ENCODE results near the gene ASCC1. TPM values are rescaled to one million over a fixed set of nuclear protein-coding genes. Genes with fewer than 3 reads are reported as not detected.
"Not testable (repeated sequence)": the region's sequence is repeated elsewhere in the genome, so short reads cannot be mapped to it uniquely, and the experiment has no call there.

Gene ASCC1
- polyA plus RNA-seq, 1 donor: 45.2 TPM

DNA sequence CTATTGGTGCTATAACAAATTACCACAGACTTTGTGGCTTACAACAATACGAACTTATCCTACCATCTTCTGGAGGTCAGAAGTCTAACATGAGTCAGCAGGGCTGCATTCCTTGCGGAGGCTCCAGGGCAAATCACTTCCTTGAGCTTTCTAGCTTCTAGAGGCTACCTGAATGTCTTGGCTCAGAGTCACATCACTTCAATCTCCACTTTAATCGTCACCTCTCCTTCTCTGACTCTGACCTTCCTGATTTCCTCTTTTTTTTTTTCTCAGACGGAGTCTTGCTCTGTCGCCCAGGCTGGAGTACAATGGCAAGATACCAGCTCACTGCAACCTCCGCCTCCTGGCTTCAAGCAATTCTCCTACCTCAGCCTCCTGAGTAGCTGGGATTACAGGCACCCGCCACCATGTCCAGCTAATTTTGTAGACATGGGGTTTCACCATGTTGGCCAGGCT, 44.9 kb downstream of the ASCC1 start:
- no peak for DNase-seq

DNA sequence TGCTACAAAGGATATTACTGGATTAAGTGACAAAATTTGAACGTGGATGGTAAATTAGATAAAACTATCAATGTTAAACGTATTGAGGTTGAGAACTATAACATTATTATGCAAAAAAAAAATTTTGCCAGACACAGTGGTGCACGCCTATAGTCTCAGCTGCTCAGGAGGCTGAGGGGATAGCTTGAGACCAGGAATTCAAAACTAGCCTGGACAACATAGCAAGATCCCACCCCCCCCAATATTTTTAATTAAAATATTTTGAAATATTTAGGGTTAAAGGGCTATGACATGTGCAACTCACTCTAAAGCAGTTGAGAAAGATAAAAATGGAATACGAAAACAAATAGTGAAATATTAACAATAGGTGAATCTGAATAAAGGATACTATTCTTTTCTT, 45.3 kb downstream of the ASCC1 start:
- no peak for DNase-seq

DNA sequence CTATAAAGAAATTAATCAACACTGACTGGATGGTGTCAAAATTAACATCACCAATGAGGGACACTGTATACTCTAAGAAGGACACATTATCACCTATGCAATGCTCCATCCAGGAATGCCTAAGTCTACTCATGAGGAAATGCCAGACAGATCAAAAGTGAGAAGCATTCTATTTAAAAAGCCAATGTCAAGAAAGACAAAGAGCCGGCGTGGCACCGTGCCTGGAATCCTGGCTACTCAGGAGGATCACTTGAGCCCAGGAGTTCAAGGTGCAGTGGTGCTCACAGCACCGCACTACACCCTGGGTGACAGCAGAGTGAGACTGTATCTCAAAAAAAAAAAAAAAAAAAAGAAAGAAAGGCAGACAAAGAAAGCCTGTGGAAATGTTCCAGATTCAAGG, 45.8 kb downstream of the ASCC1 start:
- no peak for DNase-seq

DNA sequence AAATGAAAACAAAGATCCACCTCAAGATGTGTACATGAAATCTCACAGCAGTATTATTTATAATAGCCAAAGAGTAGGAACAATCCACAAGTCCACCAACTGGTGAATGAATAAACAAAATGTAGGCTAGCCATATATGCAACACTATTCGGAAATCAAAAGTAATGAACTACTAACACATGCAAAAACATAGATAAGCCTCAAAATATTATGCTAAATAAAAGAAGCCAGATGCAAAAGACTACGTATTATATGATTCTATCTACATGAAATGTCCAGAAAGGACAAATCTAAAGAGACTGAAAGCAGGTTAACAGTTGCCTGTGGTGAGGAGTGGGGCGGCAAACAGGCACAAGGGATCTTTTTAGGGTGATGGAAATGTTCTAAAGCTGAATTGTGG, 49.0 kb downstream of the ASCC1 start:
- no peak for DNase-seq

DNA sequence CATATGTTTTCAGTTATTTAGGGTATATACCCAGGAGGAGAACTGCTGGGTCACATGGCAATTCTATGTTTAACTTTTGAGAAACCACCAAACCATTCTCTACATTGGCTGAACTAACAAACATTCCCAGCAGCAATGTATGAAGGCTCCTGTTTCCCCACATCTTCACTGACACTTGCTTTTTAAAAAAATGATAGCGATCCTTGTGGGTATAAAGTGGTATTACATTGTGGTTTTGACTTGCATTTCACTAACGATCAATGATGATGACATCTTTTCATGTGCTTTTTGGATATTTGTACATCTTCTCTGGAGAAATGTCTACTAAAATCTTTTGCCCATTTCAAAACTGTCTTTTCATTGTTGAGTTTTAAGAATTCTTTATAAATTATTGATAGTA, 51.5 kb downstream of the ASCC1 start:
- DNase-seq: no peak

DNA sequence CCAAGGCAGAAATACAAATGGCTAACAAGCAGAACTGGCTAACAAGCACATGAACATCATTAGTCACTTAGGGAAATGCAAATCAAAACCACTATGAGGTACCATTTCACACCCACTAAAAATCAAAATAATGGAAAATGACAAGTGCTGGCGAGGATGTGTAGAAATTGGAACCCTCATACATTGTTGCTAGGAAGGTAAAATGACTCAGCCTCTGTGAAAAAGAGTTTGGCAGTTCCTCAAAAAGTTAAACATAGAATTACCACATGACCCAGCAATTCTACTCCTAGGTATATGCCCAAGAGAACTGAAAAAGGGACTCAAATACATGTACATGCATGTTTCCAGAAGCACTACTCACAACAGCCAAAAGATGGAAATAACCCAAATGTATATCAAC, 53.1 kb downstream of the ASCC1 start:
- no peak for DNase-seq

DNA sequence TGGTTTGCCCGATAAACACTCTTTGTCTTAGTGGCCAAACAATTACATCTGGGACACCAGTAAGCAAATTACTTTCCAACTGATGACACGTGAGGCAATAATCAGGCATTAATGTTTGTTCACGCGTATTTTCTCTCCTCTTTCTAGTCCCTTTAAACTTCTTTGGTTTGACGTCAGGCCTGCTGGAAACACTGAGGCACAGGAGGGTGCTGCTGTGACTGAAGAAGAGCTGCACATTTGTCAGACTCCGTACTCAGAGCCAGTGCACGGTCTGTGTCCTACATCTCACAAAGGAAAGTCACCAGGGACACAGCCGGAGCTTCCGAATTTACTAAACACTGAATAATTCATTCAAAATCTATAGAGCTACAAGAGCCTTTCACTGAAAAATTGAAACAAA, 57.9 kb downstream of the ASCC1 start:
- no peak for DNase-seq

DNA sequence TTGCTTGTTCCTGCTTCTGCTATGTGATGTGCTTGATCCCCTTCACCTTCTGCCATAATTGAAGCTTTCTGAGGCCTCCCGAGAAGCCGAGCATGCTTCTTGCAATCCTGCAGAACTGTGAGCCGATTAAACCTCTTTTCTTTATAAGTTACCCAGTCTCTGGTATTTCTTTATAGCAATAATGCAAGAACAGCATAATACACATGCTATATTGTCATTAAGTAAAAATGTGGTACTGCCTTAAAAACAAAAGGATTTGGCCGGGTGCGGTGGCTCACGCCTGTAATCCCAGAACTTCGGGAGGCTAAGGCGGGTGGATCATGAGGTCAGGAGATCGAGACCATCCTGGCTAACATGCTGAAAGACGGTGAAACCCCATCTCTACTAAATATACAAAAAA, 59.9 kb downstream of the ASCC1 start:
- DNase-seq: no peak

DNA sequence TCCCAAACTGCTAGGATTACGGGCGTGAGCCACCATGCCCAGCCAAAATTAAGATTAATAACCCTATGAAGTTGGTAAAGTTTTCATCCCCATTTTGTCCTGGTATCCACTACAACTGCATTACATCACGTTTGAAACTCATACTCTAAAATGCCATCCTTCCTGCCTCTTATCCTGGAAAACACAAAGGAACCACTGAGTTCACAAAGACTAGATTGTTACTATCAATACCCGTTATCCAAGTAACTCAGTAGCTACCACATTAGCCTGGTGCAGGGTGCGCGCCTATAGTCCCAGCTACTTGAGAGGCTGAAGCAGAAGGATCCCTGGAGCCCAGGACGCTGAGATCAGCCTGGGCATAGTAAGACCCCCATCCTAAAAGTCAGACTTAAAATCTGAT, 63.8 kb downstream of the ASCC1 start:
- DNase-seq: no peak

DNA sequence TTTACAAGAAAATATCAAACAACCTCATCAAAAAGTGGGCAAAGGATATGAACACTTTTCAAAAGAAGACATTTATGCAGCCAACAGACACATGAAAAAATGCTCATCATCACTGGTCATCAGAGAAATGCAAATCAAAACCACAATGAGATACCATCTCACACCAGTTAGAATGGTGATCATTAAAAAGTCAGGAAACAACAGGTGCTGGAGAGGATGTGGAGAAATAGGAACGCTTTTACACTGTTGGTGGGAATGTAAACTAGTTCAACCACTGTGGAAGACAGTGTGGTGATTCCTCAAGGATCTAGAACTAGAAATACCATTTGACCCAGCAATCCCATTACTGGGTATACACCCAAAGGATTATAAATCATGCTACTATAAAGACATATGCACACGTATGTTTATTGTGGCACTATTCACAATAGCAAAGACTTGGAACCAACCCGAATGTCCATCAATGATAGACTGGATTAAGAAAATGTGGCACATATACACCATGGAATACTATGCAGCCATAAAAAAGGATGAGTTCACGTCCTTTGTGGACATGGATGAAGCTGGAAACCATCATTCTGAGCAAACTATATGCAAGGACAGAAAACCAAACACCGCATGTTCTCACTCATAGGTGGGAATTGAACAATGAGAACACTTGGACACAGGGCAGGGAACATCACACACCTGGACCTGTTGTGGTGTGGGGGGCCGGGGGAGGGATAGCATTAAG, 65.2 kb downstream of the ASCC1 start:
- DNase-seq: not testable (repeated sequence)

DNA sequence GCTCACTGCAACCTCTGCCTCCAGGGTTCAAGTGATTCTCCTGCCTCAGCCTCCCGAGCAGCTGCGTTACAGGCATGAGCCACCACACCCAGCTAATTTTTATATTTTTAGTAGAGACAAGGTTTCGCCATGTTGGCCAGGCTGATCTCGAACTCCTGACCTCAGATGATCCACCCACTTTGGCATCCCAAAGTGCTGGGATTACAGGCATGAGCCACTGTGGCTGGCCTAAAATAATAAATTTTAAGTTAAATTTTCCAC, 68.8 kb downstream of the ASCC1 start:
- DNase-seq: not testable (repeated sequence)

DNA sequence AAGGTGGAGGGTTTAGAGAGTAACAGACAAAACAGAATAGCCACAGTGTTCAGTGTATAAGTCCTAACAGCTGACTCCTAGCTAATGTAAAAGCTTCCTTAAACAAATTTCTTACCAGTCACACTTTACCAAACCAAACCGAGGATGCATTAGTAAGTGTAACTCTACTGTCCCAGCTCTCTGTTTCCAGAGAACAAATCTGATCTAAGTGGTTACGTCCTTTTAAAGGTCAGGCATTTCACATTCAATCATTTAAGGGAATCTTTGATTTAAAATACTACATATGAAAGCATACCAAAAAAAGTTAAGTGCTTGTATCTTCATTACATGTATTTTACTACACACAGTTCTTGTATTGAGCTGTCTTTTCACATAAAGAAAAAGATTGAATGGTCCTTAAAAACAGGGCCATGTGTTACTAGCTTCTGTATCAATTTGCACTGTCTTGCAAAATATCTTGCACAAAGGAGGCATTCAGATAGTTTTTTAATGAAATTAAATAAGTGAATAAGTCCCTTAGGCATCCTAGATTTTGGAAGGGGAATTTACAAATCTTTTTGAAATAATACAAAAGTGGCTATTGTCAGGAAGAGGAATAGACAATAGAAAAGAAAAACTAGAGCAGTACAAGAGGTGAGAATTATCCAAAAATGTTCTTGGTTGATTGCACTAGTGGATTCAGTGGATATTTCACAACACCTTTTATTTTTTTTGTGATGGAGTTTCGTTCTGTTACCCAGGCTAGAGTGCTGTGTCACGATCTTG, 69.3 kb downstream of the ASCC1 start:
- DNase-seq: no peak

DNA sequence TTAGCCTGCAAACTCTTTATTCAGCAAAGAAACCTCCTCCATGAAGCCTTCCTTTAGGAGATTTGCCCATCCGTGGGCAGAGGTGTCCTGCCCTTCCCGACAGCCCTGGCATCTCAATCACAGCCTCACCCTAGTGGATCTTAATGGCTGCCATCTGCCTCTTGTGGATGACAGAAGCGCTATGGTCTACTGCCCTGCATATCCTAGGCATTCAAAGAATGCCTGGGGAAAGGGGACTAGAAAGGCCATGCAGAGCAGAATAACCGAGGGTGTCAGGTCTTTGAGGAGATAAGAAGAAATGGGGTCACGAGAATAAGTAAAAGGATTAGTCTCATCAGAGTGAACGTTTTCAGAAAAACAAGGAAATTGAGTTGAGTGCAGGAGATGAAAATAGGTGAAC, 70.0 kb downstream of the ASCC1 start:
- DNase-seq: no peak

DNA sequence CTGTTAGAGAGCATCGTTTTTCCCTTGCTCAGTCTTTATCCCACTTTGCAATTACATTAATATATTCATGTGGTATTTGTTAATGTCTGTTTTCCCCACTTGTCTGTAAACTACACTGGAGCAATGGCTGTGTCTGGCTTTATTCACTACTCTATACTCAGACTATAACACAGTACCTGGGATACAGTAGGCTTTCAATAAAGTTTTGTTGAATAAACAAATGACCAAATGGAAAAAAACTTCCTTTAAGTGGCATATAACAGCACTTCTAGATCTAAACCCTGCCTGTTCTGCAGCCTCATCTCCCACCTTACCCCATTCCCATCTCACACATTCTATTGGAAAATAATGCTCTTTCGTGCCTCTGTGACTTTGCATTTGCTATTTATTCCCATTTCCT, 70.4 kb downstream of the ASCC1 start:
- no peak for DNase-seq

DNA sequence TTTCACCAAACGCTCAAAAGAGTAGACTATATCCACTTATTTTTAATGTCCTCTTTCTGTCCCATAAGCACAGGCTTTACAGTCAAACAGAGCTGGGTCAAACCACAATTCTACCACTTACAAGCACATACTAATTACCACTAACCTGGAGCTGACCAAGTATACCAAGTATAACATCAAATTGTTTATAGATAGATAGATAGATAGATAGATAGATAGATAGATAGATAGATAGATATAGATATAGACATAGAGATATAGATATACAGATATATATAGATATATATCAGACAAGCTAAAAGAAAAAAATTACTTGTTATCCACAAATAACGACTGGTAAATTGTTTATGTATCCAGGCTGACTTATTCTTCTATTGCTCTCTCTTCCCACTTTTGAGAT, 75.2 kb downstream of the ASCC1 start:
- no peak for DNase-seq

DNA sequence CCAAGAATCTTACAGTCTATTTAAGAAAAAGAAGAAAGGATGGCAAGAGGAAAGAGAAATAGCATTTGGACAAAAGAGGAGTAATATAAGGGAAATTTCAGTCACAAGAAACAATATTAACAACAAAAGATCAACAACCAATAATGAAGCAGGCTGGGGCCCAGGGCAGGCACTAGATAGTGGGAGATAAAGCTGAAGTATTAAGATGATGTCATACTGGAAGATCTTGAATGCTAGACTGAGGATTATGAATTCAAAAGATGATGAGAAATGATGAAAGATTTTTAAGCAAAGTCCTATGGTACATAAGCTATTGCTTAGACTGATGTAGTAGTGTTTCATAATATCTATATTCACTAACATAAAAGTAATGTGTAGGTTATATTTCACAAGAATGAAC, 75.9 kb downstream of the ASCC1 start:
- no peak for DNase-seq

DNA sequence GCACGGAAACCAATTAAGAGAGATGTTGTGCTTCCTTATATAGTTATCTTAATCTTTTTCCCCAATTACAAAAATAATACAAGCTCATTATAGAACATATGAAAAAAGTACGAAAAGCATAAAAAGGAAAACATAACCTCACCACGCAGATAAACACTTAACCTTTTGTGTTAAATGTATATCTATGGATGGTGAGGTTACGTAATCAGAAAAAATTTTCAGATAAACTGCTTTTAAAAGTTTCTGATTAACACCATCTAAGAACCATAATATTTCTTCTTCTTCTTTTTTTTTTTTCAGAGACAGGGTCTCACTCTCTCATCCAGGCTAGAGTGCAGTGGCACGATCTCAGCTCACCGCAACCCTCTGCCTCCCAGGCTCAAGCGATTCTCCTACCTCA, 78.5 kb downstream of the ASCC1 start:
- no peak for DNase-seq

DNA sequence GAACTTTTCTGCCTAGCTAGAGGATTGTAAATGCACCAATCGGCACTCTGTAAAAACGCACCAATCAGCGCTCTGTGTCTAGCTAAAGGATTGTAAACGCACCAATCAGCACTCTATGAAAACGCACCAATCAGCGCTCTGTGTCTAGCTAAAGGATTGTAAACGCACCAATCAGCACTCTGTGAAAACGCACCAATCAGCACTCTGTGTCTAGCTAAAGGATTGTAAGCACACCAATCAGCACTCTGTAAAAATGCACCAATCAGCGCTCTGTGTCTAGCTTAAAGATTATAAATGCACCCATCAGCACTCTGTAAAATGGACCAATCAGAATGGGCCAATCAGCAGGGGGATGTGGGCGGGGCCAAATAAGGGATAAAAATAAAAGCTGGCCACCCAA, 79.9 kb downstream of the ASCC1 start:
- DNase-seq: not testable (repeated sequence)

DNA sequence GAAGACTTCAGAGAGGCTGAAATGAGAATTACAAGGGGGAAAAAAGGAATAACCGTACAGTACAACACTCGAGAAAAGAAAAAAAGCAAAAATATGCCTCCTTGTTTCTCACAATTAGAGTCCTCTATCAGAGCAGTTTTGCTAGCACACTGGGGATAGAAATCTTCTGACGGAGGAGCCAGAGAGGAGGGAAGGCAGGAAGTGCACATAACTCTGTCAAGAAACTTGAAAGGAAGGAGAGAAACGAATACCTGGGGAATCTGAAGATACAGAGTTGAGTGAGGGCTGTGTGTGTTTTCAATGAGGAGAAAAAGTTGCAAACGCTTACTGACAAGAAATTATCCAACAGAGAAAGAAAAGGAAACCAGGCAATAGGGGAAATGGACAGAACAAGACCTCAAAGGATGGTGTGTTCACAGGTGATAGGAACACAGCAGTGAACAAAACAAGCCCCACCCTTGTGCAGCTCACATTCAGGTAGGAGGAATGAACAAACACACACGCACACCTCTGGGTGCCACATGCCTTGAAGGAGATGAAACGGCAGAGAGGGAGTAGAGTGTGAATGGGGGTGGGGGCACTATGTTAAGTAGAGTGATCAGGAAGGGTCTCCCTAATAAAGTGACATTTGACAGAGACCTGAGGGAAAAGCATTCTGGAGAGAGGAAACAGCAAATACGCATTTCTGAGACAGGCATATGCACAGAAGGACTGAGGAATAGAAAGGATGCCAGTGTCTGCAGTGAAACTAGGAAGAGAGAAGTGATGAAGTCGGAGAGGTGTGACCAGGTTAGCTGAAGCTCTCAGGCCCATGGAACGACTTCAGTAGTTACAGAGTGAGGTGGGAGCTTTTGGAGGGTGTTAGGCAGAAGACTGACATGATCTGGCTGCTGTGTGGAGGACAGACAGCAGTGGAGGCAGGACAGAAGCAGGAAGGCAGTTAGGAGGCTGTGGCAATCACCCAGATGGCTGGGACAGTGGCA, 81.0 kb downstream of the ASCC1 start:
- no peak for DNase-seq

DNA sequence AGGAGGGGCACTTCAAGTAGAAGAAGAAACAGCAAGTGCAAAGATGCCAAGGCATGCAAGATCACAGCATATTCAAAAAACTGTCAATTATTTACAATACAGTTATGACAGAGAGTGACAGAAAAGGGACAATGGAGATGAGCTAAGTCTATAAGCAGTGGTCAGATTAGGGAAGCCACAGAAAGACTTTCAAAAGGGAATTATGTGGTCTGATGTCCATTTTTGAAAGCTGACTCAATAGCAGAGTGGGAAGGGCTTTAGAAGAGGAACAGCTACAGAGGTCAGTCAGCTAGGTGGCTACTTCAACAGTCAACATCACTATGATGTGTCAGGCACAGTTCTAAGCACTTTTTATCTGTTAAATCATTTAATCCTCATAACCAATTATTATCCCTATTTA, 82.6 kb downstream of the ASCC1 start:
- no peak for DNase-seq

DNA sequence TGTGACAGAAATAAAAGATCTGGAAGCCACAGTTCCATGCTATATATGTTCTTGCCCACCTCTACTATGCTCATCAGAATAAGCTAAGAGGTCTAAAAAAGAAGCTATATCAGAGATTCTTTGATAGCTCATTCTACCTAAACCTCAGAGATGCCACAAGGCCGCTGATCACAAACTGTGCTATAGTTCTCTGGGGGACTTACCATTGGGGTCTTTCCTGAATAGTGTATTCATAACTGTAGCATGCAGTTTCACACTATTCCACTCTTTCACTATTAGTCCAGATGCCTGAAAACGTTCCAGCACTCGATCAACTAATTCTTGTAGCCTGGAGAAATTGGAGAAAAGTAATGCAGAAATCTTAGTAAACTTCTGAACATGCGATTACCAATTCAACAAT, 83.2 kb downstream of the ASCC1 start:
- DNase-seq: no peak

DNA sequence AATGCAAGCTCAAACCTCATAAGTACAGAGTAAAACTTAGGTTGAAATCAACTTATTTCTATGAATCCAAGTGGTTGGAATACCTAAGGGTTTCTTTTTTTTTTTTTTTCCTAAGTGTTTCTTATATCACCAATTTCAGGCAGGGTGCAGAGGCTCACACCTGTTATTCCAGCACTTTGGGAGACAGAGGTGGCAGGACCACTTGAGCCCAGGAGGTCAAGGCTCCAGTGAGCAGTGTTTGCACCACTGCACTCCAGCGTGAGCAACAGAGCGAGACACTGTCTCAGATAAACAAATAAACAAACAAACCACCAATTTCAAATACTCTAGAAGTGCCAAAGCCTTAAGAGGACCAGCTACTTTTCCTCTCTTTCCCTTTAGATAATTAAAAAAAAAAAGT, 88.5 kb downstream of the ASCC1 start:
- DNase-seq: no peak

DNA sequence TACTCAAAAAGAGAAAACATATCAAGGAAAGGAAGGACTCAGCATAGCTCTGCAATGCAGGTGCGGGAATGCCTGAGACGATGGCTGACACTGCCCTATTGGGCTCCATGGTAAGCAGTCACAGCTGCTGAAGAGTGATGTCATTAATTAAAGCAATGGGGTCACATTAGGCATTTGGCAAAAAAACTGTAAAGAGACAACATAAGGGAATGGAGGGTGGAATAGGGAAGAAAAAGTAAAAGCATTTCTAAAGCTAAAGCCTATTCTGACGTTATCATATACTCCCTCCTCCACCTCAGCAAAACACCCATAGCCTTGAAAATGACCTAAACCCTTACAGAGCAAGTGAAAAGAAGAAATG, 89.2 kb downstream of the ASCC1 start:
- no peak for DNase-seq

Measured in left kidney (tissue), 2 donors.